IPS-20b (cell line): ENCODE measurements around the gene GOLPH3.
"Not testable (repeated sequence)": the region's sequence is repeated elsewhere in the genome, so short reads cannot be mapped to it uniquely, and the experiment has no call there.

Experiments
- H3K27ac ChIP-seq: one replicate; pipeline ENCODE4 v1.5.1; 2013; ENCODE audit warnings: low read length
- H3K27me3 ChIP-seq: 2 replicates; pipeline ENCODE4 v1.6.1; 2013; ENCODE audit warnings: mild to moderate bottlenecking, low read length, inconsistent platforms; ENCODE audit not compliant: insufficient read depth
- H3K36me3 ChIP-seq: 2 replicates; pipeline ENCODE4 v1.6.1; 2013; ENCODE audit warnings: low read depth, mild to moderate bottlenecking, inconsistent platforms, low read length, moderate library complexity; ENCODE audit not compliant: insufficient read depth
- H3K4me1 ChIP-seq: 2 replicates; pipeline ENCODE4 v1.6.1; 2013; ENCODE audit warnings: mild to moderate bottlenecking, control low read depth, inconsistent platforms, low read length, moderate library complexity; ENCODE audit not compliant: insufficient read depth
- H3K4me3 ChIP-seq: 2 replicates; pipeline ENCODE4 v1.5.1; 2013; ENCODE audit warnings: mild to moderate bottlenecking, low read length, inconsistent platforms
- H3K9ac ChIP-seq: 2 replicates; pipeline ENCODE4 v1.6.1; 2013; ENCODE audit warnings: low read depth, mild to moderate bottlenecking, inconsistent platforms, low read length, moderate library complexity
- H3K9me3 ChIP-seq: 2 replicates; pipeline ENCODE4 v1.6.1; 2013; ENCODE audit warnings: mild to moderate bottlenecking, low read depth, low read length, inconsistent platforms; ENCODE audit not compliant: insufficient read depth

Gene GOLPH3

DNA sequence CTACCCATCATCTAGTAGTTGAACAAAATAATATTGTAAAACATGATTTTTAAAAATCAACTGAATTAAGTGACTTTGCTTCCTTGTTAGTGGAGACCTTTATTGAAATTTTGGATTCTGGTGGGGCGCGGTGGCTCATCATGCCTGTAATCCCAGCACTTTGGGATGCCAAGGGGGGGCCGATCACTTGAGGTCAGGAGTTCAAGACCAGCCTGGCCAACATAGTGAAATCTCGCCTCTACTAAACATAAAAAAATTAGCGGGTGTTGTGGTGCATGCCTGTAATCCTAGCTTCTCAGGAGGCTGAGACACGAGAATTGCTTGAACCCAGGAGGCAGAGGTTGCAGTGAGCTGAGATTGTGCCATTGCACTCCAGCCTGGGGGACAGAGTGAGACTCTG, 95.3 kb downstream of the GOLPH3 start:
- H3K27me3 ChIP-seq, H3K9ac ChIP-seq, H3K9me3 ChIP-seq, H3K4me3 ChIP-seq, H3K4me1 ChIP-seq, H3K27ac ChIP-seq, H3K36me3 ChIP-seq: not testable (repeated sequence)

DNA sequence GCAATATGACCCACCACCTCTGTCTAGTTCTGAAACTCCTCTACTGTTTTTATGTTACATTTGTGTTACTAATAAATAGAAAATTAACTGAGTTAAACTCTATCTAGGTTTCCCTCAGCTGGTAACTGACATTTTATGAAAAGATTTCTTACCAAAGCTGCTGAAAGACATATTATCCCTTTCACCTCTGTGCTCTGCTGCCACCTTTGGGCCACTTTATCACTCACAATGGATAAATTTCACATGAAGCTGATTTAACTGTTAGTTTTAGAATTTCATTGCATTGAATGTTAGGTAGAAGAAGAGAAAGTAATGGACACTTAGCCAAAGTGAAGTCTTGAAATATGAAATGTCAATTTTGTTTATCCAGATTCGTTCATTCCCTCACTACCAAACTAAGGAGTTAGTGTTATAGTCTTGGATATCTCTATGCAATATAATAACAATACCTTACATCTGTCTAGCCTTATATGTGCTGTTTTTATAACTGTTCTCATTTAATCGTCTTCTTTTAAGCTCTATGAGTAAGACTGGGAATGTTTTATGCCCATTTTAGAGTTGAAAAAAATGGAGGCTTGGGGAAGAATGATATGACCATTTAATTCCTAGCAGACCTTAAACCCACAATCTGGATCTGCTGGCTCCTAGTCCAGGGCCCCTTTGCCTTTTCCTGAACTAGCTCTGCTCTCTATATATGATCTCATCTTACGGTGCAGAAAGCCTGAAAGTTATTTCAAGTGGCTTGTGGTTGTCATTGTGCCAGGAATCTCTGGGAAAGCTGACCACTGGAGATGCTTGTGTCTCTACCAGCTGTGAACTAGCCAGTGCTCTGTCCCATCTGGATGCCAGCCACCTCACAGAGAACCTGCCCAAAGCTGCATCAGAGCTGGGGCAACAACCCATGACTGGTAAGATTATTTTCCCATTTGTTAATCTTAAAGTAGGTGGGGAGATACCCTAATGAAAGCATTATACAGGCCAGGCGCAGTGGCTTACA, 97.1 kb downstream of the GOLPH3 start:
- H3K27me3 ChIP-seq, result no peaks in the 10 kb centered on the region
- H3K27ac ChIP-seq, result no peak overlapping the region
- H3K4me1 ChIP-seq, result no peaks in the 10 kb centered on the region
- no peaks in the 10 kb centered on the region for H3K9me3 ChIP-seq
- no peak overlapping the region for H3K4me3 ChIP-seq
- no peaks in the 10 kb centered on the region for H3K36me3 ChIP-seq
- H3K9ac ChIP-seq, result no peak overlapping the region
